ENCODE measurements around the gene VSNL1. TPM values are rescaled to one million over a fixed set of nuclear protein-coding genes. Genes with fewer than 3 reads are reported as not detected.

The VSNL1 gene
- total and polyA plus RNA-seq, 2 donors (not counting 1 experiment from before 2014, with no cell fraction given) = not detected

DNA sequence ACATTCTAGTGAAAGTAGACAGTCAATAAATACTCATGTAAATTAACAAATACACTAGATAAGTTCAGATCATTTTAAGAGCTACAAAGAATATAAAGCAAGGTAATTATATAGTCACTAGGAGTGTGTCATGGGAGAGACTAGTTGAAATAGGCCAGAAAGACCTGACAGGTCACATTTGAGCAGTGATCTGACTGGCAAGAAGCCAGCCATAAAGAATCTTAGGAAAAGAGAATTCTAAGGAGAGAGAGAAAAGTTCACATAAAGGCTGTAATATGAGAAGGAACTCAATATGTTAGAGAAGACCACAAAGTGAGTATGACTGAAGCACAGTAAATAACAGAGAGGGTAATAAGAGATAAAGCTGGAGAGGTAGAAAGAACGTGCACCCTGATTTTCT lies 31.2 kb downstream of the VSNL1 start:
- POLR2A ChIA-PET = no interaction called here
- TF ChIP-seq EZH2 (IDR thresholded peaks at IDR 0.05; ENCODE audit: borderline replicate concordance, insufficient read depth, low read depth, low read length, poor library complexity, severe bottlenecking) = no peak
- TF ChIP-seq, protein P1, sequence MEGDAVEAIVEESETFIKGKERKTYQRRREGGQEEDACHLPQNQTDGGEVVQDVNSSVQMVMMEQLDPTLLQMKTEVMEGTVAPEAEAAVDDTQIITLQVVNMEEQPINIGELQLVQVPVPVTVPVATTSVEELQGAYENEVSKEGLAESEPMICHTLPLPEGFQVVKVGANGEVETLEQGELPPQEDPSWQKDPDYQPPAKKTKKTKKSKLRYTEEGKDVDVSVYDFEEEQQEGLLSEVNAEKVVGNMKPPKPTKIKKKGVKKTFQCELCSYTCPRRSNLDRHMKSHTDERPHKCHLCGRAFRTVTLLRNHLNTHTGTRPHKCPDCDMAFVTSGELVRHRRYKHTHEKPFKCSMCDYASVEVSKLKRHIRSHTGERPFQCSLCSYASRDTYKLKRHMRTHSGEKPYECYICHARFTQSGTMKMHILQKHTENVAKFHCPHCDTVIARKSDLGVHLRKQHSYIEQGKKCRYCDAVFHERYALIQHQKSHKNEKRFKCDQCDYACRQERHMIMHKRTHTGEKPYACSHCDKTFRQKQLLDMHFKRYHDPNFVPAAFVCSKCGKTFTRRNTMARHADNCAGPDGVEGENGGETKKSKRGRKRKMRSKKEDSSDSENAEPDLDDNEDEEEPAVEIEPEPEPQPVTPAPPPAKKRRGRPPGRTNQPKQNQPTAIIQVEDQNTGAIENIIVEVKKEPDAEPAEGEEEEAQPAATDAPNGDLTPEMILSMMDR (IDR thresholded peaks at IDR 0.05) = no peak
- Histone ChIP-seq H3K79me2 (ENCODE audit: control insufficient read depth, insufficient read depth, low read length) (no peaks in the 10 kb centered on the region), H4K20me1 (ENCODE audit: control insufficient read depth, insufficient read depth, low read length, poor library complexity, severe bottlenecking) (no peaks in the 10 kb centered on the region), H3K4me1 (ENCODE audit: control insufficient read depth in 2 of 2, insufficient read depth in 2 of 2, low read length in 2 of 2) (no peaks in the 10 kb centered on the region), H3K9ac (ENCODE audit: low read length) (no peak overlapping the region), H2AFZ (ENCODE audit: insufficient read depth, low read depth, low read length, poor library complexity, severe bottlenecking) (no peak overlapping the region), H3K4me3 (ENCODE audit: control extremely low read depth in 1 of 5, extremely low read depth in 1 of 5, insufficient read depth in 1 of 5, low read depth in 2 of 5, low read length in 4 of 5) (no peak overlapping the region), H3K36me3 (replicated peaks in 1 of 2; ENCODE audit: control extremely low read depth in 1 of 2, control insufficient read depth in 1 of 2, extremely low read depth in 1 of 2, insufficient read depth in 2 of 2, low read length in 1 of 2) (no peaks in the 10 kb centered on the region), H3K4me2 (replicated peaks; ENCODE audit: low read depth, low read length, poor library complexity, severe bottlenecking) (no peak overlapping the region), H3K9me3 (ENCODE audit: control extremely low read depth in 1 of 3, control insufficient read depth in 2 of 3, insufficient read depth in 1 of 3, low read length in 2 of 3) (no peaks in the 10 kb centered on the region), H3K27me3 (replicated peaks in 1 of 4; ENCODE audit: control extremely low read depth in 1 of 4, control insufficient read depth in 3 of 4, insufficient read depth in 4 of 4, low read length in 3 of 4) (no peaks in the 10 kb centered on the region), H3K27ac (ENCODE audit: low read length in 2 of 2) (no peak overlapping the region)
- DNase-seq (no peak), ATAC-seq (ENCODE audit: low read depth) (no peak)
- intact Hi-C loops (cut with micrococcal nuclease) = loop anchor here (5.0 kb wide), 1 partner anchor 799 kb away; no protein-coding TSS in a partner anchor
- H3K27ac Mint-ChIP-seq = no peak overlapping the region
- H3K9me3 Mint-ChIP-seq (ENCODE audit: insufficient read depth) = no peaks in the 10 kb centered on the region
- no CpG with 5 or more reads among the region's 1 CpG for WGBS (ENCODE audit: insufficient coverage)
- CTCF ChIA-PET = no interaction called here
- peaks cover 32% of the 10 kb centered on the region for H3K27me3 Mint-ChIP-seq
- no peaks in the 10 kb centered on the region for H3K4me1 Mint-ChIP-seq
- no peak overlapping the region for H3K4me3 Mint-ChIP-seq

DNA sequence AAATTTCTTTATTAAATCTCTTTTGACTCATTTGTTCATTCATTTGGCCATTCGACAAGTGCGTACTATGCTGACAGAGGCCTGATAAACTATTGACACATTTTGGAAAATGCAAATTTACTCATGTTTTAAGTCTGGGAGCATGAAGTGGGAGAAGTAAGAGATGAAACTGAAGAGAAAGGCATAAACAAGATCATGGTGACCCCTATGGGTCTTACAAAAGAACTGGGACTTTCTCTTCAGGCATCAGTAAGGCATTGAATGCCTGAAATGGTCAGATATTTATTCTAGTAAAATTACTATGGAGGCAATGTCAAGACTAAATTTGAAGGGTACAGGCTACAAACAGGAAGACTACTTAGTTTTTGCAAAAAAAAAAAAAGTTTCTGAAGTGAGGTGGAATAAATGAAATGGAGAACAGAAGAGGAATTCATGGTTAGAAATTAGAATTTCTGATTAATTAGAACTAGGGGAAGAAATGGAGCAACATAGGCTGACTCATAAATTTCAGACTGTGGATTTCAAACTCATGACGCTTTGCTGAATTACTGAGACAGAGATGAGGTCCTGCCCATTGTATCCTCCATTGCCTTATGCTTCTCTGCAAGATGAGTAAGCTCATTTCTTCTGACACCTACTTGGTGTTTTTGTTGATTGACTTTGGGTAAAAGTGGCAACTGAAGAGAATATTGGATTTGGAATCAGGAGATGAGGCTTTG lies 32.7 kb downstream of the VSNL1 start:
- Histone ChIP-seq H3K79me2 (ENCODE audit: control insufficient read depth, insufficient read depth, low read length) (no peaks in the 10 kb centered on the region), H3K4me2 (replicated peaks; ENCODE audit: low read depth, low read length, poor library complexity, severe bottlenecking) (no peak overlapping the region), H3K36me3 (replicated peaks in 1 of 2; ENCODE audit: control extremely low read depth in 1 of 2, control insufficient read depth in 1 of 2, extremely low read depth in 1 of 2, insufficient read depth in 2 of 2, low read length in 1 of 2) (no peaks in the 10 kb centered on the region), H4K20me1 (ENCODE audit: control insufficient read depth, insufficient read depth, low read length, poor library complexity, severe bottlenecking) (no peaks in the 10 kb centered on the region), H3K9me3 (ENCODE audit: control extremely low read depth in 1 of 3, control insufficient read depth in 2 of 3, insufficient read depth in 1 of 3, low read length in 2 of 3) (no peaks in the 10 kb centered on the region), H3K27ac (ENCODE audit: low read length in 2 of 2) (no peak overlapping the region), H3K4me3 (ENCODE audit: control extremely low read depth in 1 of 5, extremely low read depth in 1 of 5, insufficient read depth in 1 of 5, low read depth in 2 of 5, low read length in 4 of 5) (no peak overlapping the region), H3K4me1 (ENCODE audit: control insufficient read depth in 2 of 2, insufficient read depth in 2 of 2, low read length in 2 of 2) (no peaks in the 10 kb centered on the region), H3K9ac (ENCODE audit: low read length) (no peak overlapping the region), H2AFZ (ENCODE audit: insufficient read depth, low read depth, low read length, poor library complexity, severe bottlenecking) (no peak overlapping the region), H3K27me3 (replicated peaks in 1 of 4; ENCODE audit: control extremely low read depth in 1 of 4, control insufficient read depth in 3 of 4, insufficient read depth in 4 of 4, low read length in 3 of 4) (no peaks in the 10 kb centered on the region)
- H3K4me3 Mint-ChIP-seq = no peak overlapping the region
- no peaks in the 10 kb centered on the region for H3K9me3 Mint-ChIP-seq (ENCODE audit: insufficient read depth)
- ATAC-seq (ENCODE audit: low read depth) (no peak), DNase-seq (no peak)
- intact Hi-C loops (cut with micrococcal nuclease) = loop anchor here (5.0 kb wide), 1 partner anchor 801 kb away; no protein-coding TSS in a partner anchor
- CTCF ChIA-PET = interaction anchor here (0.6 to 0.7 kb wide), 3 partner anchors 102 to 674 kb away, joined by 3 to 6 read pairs (median 3); no protein-coding TSS in a partner anchor
- POLR2A ChIA-PET = no interaction called here
- H3K4me1 Mint-ChIP-seq = no peaks in the 10 kb centered on the region
- 91% methylated on average over 3 of the region's 3 CpGs for WGBS (ENCODE audit: insufficient coverage)
- H3K27ac Mint-ChIP-seq = no peak overlapping the region
- H3K27me3 Mint-ChIP-seq = peaks cover 34% of the 10 kb centered on the region
- TF ChIP-seq, protein P1 (IDR thresholded peaks at IDR 0.05) = no peak
- TF ChIP-seq EZH2 (IDR thresholded peaks at IDR 0.05; ENCODE audit: borderline replicate concordance, insufficient read depth, low read depth, low read length, poor library complexity, severe bottlenecking) = no peak

All from B cell (primary cell).